ENCODE data around the gene EPHB4. TPM values are rescaled to one million over a fixed set of nuclear protein-coding genes. Genes with fewer than 3 reads are reported as not detected.

Gene EPHB4
- total RNA-seq, 1 experiment from 2014 or later: 120 TPM

DNA sequence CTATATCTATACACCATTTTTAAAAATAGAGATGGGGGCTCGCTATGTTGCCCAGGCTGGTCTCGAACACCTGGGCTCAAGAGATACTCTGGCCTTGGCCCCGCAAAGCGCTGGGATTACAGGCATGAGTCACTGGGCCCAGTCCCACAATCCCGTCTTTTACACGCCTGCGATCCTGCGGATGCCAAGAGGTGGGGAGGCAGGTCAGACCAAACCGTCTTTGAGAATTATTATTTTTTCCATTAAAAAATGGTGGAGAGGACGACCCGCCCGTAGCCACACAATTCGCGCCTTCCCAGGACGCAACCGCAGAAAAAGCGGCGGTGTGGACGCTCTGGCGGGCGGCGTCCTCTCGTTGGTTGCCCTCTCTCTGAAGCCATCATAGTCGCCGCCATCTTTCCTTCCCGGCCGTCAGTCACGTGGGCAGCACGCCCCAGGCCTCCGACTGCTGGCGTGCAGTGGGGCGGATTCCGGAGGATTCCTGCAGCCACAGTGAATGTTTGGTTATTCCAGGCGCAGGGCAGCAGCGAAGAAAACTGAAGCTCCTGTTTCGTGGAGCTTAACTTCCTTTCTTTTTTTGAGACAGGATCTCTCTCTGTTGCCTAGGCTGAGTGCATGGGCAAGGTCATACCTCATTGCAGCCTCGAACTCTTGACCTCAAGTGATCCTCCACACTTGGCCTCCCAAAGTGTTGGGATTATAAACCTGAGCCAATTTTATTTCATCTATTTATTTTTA is 9.9 kb upstream of the EPHB4 start (continued):
- TF ChIP-seq, protein P1, sequence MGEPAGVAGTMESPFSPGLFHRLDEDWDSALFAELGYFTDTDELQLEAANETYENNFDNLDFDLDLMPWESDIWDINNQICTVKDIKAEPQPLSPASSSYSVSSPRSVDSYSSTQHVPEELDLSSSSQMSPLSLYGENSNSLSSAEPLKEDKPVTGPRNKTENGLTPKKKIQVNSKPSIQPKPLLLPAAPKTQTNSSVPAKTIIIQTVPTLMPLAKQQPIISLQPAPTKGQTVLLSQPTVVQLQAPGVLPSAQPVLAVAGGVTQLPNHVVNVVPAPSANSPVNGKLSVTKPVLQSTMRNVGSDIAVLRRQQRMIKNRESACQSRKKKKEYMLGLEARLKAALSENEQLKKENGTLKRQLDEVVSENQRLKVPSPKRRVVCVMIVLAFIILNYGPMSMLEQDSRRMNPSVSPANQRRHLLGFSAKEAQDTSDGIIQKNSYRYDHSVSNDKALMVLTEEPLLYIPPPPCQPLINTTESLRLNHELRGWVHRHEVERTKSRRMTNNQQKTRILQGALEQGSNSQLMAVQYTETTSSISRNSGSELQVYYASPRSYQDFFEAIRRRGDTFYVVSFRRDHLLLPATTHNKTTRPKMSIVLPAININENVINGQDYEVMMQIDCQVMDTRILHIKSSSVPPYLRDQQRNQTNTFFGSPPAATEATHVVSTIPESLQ (CRISPR knock-in tag; IDR thresholded peaks at IDR 0.05): no peak
- TF ChIP-seq TEAD1 (CRISPR knock-in tag; IDR thresholded peaks at IDR 0.05): peak; percentile 69; the same call in 1 of the 2 replicates
- TF ChIP-seq FOXJ3 (CRISPR knock-in tag; IDR thresholded peaks at IDR 0.05; ENCODE audit: borderline replicate concordance): no peak
- TF ChIP-seq, protein P2, sequence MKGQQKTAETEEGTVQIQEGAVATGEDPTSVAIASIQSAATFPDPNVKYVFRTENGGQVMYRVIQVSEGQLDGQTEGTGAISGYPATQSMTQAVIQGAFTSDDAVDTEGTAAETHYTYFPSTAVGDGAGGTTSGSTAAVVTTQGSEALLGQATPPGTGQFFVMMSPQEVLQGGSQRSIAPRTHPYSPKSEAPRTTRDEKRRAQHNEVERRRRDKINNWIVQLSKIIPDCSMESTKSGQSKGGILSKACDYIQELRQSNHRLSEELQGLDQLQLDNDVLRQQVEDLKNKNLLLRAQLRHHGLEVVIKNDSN (CRISPR knock-in tag; IDR thresholded peaks at IDR 0.05): peak; percentile 99
- TF ChIP-seq ZNF232 (CRISPR knock-in tag; IDR thresholded peaks at IDR 0.05): no peak; the same call in 1 of the 2 replicates
- TF ChIP-seq, protein P3, sequence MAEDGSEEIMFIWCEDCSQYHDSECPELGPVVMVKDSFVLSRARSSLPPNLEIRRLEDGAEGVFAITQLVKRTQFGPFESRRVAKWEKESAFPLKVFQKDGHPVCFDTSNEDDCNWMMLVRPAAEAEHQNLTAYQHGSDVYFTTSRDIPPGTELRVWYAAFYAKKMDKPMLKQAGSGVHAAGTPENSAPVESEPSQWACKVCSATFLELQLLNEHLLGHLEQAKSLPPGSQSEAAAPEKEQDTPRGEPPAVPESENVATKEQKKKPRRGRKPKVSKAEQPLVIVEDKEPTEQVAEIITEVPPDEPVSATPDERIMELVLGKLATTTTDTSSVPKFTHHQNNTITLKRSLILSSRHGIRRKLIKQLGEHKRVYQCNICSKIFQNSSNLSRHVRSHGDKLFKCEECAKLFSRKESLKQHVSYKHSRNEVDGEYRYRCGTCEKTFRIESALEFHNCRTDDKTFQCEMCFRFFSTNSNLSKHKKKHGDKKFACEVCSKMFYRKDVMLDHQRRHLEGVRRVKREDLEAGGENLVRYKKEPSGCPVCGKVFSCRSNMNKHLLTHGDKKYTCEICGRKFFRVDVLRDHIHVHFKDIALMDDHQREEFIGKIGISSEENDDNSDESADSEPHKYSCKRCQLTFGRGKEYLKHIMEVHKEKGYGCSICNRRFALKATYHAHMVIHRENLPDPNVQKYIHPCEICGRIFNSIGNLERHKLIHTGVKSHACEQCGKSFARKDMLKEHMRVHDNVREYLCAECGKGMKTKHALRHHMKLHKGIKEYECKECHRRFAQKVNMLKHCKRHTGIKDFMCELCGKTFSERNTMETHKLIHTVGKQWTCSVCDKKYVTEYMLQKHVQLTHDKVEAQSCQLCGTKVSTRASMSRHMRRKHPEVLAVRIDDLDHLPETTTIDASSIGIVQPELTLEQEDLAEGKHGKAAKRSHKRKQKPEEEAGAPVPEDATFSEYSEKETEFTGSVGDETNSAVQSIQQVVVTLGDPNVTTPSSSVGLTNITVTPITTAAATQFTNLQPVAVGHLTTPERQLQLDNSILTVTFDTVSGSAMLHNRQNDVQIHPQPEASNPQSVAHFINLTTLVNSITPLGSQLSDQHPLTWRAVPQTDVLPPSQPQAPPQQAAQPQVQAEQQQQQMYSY (CRISPR knock-in tag; IDR thresholded peaks at IDR 0.05): peak; percentile 49; the same call in 1 of the 2 replicates
- peak; percentile 52; the same call in 1 of the 2 replicates for TF ChIP-seq CREM (CRISPR knock-in tag; IDR thresholded peaks at IDR 0.05)
- no peak for TF ChIP-seq ZBTB21 (CRISPR knock-in tag; IDR thresholded peaks at IDR 0.05; ENCODE audit: borderline replicate concordance)
- TF ChIP-seq, protein P4, sequence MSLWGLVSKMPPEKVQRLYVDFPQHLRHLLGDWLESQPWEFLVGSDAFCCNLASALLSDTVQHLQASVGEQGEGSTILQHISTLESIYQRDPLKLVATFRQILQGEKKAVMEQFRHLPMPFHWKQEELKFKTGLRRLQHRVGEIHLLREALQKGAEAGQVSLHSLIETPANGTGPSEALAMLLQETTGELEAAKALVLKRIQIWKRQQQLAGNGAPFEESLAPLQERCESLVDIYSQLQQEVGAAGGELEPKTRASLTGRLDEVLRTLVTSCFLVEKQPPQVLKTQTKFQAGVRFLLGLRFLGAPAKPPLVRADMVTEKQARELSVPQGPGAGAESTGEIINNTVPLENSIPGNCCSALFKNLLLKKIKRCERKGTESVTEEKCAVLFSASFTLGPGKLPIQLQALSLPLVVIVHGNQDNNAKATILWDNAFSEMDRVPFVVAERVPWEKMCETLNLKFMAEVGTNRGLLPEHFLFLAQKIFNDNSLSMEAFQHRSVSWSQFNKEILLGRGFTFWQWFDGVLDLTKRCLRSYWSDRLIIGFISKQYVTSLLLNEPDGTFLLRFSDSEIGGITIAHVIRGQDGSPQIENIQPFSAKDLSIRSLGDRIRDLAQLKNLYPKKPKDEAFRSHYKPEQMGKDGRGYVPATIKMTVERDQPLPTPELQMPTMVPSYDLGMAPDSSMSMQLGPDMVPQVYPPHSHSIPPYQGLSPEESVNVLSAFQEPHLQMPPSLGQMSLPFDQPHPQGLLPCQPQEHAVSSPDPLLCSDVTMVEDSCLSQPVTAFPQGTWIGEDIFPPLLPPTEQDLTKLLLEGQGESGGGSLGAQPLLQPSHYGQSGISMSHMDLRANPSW (CRISPR knock-in tag; conservative IDR thresholded peaks at IDR 0.05; ENCODE audit: low read depth): no peak
- TF ChIP-seq, protein P5, sequence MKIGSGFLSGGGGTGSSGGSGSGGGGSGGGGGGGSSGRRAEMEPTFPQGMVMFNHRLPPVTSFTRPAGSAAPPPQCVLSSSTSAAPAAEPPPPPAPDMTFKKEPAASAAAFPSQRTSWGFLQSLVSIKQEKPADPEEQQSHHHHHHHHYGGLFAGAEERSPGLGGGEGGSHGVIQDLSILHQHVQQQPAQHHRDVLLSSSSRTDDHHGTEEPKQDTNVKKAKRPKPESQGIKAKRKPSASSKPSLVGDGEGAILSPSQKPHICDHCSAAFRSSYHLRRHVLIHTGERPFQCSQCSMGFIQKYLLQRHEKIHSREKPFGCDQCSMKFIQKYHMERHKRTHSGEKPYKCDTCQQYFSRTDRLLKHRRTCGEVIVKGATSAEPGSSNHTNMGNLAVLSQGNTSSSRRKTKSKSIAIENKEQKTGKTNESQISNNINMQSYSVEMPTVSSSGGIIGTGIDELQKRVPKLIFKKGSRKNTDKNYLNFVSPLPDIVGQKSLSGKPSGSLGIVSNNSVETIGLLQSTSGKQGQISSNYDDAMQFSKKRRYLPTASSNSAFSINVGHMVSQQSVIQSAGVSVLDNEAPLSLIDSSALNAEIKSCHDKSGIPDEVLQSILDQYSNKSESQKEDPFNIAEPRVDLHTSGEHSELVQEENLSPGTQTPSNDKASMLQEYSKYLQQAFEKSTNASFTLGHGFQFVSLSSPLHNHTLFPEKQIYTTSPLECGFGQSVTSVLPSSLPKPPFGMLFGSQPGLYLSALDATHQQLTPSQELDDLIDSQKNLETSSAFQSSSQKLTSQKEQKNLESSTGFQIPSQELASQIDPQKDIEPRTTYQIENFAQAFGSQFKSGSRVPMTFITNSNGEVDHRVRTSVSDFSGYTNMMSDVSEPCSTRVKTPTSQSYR (CRISPR knock-in tag; IDR thresholded peaks at IDR 0.05): no peak
- TF ChIP-seq GRHL2 (CRISPR knock-in tag; IDR thresholded peaks at IDR 0.05; ENCODE audit: insufficient replicate concordance, severe bottlenecking): no peak
- 0 out of 2 replicates have a peak, but pooled peaks have one; percentile 16 for TF ChIP-seq MYBL2 (CRISPR knock-in tag; IDR thresholded peaks at IDR 0.05)
- TF ChIP-seq ZNF121 (CRISPR knock-in tag; IDR thresholded peaks at IDR 0.05): no peak
- peak; percentile 65; the same call in 1 of the 2 replicates for TF ChIP-seq FOXP1 (CRISPR knock-in tag; IDR thresholded peaks at IDR 0.05; ENCODE audit: borderline replicate concordance)
- TF ChIP-seq, protein P6, sequence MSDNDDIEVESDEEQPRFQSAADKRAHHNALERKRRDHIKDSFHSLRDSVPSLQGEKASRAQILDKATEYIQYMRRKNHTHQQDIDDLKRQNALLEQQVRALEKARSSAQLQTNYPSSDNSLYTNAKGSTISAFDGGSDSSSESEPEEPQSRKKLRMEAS (CRISPR knock-in tag; IDR thresholded peaks at IDR 0.05): peak; percentile 90
- TF ChIP-seq, protein P7, sequence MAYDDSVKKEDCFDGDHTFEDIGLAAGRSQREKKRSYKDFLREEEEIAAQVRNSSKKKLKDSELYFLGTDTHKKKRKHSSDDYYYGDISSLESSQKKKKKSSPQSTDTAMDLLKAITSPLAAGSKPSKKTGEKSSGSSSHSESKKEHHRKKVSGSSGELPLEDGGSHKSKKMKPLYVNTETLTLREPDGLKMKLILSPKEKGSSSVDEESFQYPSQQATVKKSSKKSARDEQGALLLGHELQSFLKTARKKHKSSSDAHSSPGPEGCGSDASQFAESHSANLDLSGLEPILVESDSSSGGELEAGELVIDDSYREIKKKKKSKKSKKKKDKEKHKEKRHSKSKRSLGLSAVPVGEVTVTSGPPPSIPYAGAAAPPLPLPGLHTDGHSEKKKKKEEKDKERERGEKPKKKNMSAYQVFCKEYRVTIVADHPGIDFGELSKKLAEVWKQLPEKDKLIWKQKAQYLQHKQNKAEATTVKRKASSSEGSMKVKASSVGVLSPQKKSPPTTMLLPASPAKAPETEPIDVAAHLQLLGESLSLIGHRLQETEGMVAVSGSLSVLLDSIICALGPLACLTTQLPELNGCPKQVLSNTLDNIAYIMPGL (CRISPR knock-in tag; IDR thresholded peaks at IDR 0.05): 0 out of 2 replicates have a peak, but pooled peaks have one; percentile 26
- no peak for TF ChIP-seq ZNF396 (CRISPR knock-in tag; IDR thresholded peaks at IDR 0.05; ENCODE audit: borderline replicate concordance)
- TF ChIP-seq FOXK1 (CRISPR knock-in tag; IDR thresholded peaks at IDR 0.05): peak; percentile 80
- TF ChIP-seq TEAD4 (CRISPR knock-in tag; IDR thresholded peaks at IDR 0.05): no peak; the same call in 1 of the 2 replicates
- TF ChIP-seq NFE2L1 (CRISPR knock-in tag; IDR thresholded peaks at IDR 0.05): no peak
- TF ChIP-seq ETV6 (CRISPR knock-in tag; IDR thresholded peaks at IDR 0.05): peak; percentile 60; the same call in 1 of the 2 replicates
- TF ChIP-seq ZNF671 (CRISPR knock-in tag; IDR thresholded peaks at IDR 0.05): no peak
